Activated CD4-positive, alpha-beta T cell treated with anti-CD3 and anti-CD28 coated beads for 4 hours (primary cell): ENCODE measurements around the gene PRPF6.

ENCODE experiments used
- DNase-seq, 2 donors: peaks; one replicate each; pipeline ENCODE4 v3.0.0-alpha.2; 2020

The PRPF6 gene

DNA sequence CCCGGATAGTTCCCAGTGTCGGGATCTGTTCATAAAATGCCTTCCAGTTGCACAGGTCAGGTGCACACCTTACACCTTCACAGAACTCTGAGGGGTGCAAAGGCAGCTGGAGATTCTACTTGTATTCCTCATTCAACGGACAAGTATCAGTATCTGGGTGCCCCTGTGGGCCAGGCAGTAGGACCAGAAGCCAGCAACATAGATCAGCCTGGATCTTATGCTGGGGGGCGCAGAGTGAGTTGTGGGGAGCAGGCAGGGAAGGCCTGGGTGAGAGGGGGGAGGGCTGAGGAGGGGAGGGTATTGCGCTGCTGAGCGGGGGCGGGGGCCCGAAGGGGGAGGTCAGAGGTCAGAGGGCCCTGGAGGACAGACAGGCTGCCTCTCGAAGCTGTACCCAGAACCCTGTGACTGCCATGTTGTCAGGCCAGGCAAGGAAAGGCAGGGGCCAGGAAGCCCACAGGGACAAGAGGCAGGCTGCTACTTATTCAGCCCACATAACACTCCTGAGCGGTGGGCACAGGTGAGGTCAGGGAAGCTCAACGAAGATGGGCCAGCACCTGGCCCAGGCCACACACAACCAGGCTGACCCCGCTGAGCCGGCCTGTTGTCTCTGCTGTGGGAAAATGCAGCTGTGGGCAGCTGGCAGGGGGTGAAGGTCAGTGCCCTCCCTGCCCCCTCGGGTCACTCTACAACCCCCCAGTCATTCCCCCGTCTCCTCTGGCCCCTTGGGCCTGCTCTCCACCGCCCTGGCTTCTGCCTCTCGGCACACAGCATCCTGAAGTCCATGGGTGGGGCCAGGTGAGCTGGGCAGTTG is 100.1 kb downstream of the PRPF6 start:
- DNase-seq = no peak

DNA sequence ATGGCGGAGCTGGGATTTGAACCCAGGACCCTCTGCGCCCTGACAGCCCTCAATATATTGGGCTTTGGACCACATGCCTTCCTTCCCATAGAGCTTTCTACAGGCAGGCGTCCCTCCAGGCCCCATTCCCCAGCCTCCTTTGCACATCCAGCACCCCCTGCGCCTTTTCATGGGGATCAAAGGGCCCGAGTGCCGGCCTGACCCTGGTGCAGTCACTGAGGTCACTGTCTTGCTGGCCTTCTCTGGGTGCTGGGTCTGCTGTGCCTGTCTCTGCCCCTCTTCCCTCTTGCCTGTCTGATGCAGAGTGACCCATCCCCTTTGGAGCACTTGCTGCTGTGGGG is 100.7 kb downstream of the PRPF6 start:
- DNase-seq = no peak

DNA sequence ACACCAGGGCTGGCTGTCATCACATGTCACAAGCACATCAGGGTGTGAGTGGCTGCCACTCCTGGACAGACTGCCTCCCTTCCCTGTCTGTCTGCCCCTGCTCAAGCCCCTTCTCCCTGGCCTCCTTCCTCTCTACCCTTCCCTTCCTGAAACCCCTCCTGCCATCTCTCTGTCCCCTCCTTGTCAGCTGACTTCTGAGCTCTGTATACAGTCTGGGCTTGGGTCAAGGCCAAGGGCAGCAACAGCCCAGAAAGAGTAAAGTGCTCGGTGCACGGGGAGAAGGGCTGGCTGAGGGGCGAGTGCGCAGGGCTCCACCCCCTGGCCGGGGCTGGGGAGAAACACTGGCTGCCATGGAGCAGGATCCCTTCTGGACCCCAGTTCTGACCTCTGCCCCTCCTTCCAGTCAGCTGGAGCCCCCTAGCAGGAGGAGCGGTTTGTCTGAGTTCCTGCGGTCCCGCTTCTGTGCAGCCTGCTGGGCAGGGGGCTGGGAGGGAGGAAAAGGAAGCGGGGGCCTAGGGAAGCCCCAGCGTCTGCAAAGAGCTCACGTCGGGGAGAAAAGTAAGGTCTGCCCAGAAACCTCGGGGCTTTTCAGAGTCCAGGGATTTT is 101.3 kb downstream of the PRPF6 start:
- no peak for DNase-seq
